GM21367 (cell line): Measurements from ENCODE around the gene ABHD17B.
"Not testable (repeated sequence)": the region's sequence is repeated elsewhere in the genome, so short reads cannot be mapped to it uniquely, and the experiment has no call there.

Source experiments
- ATAC-seq: cut with Tn5 transposase; IDR thresholded peaks from one replicate; pipeline ENCODE4 v1.9.1; 2021; ENCODE audit not compliant: unreplicated experiment

The ABHD17B gene

DNA sequence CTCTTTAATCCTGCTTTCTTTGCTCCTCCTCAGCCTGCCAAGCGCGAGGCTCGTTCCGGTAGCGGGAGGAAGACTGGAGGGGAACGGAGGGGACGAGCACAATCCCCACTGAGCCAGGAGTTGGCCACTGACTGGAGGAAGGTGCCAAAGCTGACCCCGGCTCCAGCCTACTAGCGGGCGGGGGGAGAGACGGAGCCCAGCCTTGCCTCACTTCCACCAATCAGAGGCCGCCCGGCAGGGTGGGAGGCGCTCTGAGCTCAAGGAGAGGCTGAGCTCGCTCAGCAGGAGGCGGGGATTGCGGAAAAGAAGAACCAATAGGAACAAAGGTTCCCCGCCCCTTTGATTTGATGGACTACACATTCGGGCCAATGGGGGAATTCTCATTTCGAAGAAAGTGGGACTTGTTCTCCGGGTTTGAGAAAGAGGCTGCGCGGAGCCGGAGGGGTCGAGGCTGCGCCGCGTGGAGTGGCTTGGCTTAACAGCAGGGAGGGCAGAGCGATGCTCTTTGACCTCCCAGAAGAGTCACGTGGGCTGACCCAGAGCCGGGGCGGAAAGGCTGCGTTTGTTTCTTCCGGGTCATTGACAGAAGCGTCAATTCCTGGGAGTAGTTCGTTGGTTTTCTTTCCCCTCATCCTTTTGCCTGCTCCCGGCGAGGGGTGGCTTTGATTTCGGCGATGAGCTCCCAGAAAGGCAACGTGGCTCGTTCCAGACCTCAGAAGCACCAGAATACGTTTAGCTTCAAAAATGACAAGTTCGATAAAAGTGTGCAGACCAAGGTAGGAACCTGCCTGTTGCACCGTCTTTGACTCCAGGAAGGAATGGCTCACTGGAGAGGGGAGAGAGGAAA lies at the start of gene ABHD17B, which contains the start of gene C9orf85:
Gene ABHD17B, minus strand, starts transcription at position 133 of the 847 bp plus-strand sequence. CDS start 36,113 bp downstream, outside the sequence.
Gene C9orf85, plus strand, starts transcription at position 579 of the 847 bp plus-strand sequence. Its CDS starts 96 bp downstream, at position 675.
- peak; percentile 88 for ATAC-seq

DNA sequence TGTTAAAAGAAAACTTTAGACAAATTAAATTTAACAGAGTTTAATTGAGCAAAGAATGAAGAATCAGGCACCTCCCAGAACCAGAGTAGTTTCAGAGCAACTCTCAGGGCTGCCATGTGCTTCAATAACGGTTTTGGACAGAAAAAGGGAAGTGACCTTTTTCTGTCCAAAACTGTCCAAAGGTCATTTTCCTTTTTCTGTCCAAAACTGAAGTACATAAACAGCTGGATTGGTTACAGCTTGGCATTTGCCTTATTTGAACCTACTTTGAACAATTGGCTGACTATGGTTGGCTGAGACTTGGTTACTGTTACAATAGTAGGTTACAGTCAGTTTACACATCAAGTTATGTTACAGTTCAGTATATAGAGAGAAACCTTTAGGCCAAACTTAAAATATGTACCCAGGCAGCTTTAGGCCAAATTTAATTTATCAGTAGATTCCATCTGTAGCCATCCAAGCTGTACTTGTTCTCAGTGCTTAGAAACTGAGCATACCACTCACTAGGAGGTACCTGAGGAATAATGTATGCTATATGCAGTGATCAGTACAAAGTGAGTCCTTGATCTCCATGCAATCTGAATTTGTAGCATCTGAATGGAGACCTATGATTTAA lies 44.4 kb upstream of the ABHD17B start:
- peak; percentile 68 for ATAC-seq

DNA sequence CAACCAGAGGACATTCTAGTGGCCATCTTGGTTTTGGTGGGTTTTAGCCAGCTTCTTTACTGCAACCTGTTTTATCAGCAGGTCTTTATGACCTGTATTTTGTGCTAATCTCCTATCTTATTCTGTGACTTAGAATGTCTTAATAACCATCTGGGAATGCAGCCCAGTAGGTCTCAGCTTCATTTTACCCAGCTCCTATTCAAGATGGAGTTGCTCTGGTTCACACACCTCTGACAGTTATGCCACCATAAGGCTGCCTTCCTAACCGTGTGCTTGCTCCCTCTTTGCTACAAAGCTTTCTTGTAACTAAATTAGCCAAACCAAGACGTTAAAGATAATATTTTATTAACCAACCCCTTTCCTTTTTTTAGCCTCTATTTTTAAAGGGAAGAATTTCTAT lies 43.7 kb upstream of the ABHD17B start:
- ATAC-seq, result not testable (repeated sequence)

DNA sequence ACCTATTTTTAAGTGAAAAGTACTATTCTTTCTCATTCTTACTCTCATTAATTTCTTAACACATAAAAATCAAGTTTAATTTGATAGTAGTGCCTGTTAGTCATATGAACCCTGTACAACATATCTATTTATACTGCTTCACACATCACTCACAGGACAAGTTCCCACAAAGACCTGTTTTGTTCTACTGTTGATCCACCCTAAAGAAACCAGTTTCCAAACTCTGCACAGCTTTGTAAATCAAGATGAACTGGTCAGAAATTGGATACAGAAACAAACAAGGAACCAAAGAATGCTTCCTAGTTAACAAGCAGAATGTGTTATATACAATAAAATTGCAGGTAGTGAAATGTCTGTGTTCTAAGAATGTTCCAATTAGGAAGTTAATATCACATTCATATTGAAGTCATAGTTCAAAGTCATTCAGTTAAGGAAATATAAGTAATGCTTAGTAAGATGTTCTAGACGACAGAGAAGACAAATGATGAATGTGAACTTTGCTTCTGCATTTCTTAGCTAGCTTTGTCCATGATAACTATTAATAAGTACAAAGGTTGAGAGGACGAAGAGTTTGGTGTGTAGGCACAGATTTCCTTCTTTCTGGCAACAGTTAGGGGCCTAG lies 33.9 kb upstream of the ABHD17B start:
- ATAC-seq, result no peak

DNA sequence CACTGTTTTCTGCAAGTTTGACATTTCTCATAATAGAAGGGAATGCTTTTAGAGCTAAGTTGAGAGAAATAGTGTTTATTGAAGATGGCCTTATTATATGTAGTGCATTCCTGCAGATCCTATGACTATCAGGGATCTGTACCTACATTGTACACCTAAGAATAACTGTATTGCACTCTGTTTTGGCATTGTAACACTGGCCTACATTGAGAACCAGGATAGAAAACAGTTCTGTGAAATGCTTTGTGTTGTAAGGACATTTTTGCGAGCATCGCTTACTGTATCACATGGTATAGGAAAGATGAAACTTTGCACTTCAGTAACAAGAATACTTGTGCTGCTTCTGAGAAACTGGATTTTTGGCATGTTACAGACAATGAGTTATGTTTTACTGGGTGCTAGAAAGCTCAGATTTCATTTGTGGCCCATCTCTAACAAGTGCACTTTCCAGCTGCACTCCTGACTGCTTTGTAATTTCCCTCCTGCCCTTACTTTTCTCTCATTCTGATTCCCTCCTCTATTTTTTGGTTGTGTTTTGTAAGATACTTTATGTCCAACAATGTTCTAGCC lies 31.1 kb upstream of the ABHD17B start:
- no peak for ATAC-seq

DNA sequence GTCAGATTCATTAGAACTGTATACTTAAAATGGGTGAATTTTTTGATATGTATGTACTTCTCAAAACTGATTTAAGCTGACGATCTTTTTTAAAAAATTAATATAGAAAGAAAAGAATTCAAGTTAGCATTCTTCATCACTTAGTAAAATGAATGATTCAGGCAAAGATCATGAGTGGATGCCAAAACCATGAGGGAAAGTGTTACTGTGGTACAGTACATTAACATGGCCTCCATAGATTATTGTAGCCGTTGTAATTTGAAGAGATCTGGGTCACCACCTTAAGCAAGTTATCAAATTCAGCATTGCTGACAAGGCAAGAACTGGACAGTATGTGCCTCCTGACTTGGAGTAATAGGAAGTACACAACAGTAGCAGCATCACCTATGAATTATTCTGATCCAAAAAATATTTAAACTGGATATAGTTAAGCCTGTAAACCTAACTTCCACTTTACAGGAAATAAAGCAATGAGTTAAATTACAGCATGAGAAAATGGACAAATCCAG lies 30.1 kb upstream of the ABHD17B start:
- no peak for ATAC-seq

DNA sequence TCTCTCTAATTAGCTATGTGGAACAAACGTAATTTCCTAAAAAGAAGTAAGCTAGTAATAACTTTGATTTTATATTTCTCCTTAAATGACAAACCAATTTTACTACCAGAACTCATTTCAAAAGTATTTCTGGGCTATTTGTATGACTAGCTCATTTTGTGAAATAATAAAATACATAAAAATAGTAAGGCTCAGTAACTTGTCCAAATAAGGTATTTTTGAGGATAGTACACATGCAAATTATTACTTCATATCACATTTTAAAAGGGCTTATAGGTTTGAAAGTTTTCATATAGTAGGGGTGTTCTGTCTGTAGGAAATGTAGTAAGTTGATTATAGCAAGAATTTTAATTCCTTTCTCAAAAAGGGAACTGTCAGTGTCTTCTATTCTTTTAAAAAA lies 26.9 kb upstream of the ABHD17B start:
- ATAC-seq, result no peak

DNA sequence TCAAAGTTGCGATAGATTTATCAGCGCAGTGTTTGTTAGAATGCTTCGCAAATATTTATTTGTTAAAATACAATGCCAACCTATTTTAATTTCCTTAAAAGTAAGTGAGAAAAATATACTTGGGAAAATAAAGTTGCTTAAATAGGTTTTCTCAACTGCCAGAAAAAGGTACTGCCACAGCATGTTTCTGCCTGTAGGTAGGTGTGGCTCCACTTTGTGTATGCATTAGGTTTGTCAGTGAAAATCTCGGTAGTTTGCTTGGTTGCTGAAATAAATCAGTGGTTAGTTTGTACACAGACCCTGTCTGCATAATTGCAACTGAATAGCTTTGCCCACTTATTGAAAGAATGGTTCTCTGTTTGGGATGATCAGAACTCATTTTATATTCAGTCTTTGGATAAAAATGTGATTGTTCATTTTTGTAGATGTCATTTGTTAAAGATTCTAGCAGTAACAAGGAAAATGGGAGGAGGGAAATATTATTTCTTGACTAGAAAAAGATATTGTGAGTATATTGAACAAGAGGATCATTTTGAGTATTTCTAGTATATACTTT lies 26.2 kb upstream of the ABHD17B start:
- no peak for ATAC-seq

DNA sequence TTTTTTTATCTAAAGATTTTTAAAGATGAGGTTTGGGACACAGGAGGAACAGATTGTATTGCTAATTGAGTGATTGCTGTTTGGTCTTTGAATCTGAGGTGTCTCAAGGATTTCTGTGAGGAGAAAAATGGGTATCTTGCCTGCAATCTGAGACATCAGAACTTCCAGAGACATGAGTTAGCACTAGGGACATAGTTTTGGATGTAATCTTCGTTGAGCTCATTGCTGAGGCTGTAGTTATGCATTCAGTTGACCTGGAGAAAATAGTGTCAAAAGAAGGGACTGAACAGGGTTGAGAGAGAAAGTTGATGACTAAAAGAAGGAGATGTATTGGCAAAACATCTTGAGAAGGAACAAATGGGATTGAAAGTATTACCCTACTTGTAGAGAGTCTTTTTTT lies 25.1 kb upstream of the ABHD17B start:
- no peak for ATAC-seq

DNA sequence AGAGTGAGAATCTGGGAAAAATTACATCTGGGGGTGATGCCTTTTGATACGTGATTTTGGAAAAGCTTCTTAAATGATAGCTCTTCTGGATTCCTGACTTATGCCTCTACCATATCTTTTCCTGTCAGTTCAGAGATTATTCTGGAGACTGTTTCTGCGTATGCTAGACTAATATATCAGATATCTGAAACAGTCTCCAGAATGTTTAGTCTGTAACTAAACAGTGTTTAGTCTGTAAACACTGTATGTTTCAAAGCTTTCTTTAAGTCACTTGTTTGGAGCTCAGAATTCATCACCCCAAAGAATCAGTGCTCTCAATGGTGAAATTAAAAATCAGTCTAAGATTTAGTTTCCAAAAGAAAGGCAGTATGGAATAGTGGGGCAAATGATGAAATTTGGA lies 20.2 kb upstream of the ABHD17B start:
- ATAC-seq, result no peak

DNA sequence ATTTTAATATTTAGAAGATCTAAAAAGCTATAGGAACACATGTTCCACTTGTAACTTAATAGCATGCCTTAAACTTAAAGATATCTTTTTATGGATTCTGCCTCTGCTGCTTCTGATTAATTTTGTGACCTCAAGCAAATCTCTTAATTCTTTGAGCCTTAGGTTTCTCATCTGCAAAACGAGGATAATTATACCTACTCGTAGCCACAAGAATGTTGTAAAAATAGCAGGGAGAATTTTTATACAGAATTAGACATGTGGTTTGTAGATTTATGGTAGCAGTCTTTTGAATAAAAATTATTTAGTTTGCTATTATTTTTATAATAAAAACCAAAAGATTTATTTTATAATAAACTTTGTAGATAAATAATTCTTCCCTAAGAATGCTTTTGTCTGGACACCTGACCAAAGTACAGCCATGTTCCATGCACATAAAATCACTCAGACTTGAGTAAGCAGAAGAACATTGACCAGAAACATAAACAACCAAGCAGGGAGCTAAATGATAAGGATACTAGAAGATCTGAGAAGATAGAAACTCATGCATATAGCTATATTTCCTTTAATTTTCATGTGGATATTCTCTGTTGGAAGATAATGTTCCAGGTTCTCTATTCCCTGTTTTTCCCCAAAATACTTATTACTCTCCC lies 18.9 kb upstream of the ABHD17B start:
- ATAC-seq, result no peak

DNA sequence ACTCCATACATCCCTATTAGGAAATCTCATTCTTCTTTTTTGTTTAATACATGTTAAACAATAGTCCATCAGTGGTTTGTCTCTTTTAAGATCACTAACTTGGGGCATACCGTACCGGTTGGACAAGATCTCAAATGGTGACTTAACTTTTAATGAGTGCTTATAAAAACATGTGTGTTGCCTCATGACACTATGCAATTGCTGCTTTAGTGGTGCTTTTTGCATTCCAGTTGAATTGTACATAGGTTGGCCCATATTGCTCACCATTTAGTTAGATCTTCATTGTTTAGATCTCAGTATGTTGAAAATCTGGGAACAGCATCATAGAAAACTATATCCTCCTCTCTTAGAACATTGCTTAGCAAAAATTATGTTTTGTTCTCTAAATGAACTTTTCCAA lies 18.2 kb upstream of the ABHD17B start:
- ATAC-seq, result no peak

DNA sequence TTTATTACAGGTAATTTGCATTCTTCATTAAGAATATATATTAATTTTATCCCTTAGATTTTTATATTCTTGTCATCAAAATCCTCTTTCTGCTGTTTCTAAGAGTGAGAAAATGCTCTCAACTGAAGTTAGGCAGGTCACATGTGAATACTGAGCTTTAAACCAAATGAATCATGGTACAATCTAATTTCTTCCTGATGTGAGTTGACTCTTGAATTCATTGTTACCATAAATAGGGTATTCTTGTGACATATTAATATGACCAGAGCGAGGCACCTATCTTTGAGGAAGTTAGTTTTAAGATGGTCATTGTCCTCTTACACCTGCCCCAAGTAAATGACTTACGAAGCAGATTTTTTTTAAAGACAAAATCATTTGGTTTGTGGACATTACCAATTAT lies 17.8 kb upstream of the ABHD17B start:
- ATAC-seq, result no peak

DNA sequence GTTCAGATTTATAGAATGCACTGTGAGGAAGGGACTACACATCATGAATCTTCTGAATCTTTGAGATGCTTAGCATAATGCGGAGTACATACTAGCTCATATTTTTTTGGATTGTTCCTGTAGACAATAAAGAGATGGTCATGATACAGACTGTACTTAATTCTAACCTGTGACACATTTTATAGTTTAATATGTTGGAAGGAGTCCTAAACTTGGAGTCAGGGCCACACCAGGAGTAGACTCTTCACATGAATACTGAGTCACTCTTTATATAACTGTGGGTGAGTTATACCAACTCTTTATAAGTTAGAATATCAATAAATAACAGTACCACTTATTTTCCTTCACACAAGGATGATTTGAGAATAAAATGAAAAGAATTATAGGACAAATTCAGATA lies 17.4 kb upstream of the ABHD17B start:
- ATAC-seq, result no peak

DNA sequence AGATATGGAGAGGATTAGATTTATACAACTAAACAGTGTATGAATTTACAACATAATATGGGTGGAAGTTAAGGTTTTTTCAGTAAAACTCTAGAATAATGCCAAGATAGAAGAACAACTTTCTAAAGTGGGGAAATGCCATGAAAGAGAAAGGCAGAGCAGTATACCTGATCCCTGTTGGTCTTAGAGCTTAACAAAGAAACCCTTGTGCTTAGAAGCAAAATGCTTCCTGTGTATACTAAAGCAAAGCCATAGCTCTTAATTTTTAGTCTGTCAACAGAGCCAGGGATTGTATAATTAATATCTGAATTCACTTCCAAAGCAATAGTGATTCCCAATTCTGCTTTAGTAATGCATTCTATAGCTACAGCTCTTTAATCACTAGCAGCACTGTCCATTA lies 14.8 kb upstream of the ABHD17B start:
- ATAC-seq, result no peak

DNA sequence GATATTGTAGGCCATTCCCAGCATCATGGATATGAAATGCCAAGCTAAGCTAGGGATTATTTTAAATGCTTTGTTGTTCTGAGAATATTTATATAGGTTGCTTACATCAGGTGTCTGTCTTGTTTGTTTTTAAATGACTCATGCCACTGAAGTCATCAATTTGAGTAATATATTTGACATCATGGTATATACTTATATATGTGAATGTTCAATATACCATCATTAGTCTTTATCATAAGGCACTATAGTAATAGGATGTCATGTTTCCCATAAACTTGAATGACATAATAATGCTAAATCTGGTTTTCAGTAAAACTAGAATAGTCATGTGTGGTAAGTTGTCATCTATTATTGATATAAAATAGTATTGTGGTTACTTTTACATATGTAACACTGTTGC lies 13.6 kb upstream of the ABHD17B start:
- no peak for ATAC-seq

DNA sequence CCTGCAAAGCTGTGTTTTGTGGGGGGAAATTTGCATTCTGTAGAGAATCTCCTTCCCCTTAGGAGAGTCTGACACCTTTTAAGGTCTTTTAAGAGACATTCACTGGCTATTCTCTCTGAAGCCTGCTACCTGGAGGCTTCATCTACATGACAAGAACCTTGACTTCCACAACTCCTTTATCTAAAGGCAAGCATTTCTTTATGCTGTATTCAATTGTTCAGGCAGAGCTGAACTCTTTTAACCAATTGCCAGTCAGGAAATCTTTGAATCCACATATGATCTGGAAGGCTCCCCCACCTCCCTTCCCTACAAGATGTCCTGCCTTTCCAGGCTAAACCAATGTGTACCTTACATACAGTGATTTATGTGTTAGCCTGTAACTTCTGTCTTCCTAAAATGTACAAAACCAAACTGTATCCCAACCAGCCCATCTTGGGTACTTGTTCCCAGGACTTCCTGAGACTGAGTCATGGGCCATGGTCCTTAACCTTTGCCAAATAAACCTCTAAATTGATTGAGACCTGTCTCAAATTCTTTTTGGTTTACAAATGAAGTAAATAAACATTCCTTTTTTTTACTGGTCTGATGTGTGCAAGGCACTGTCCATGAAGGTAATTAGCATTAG lies 10.3 kb upstream of the ABHD17B start:
- ATAC-seq, result no peak

DNA sequence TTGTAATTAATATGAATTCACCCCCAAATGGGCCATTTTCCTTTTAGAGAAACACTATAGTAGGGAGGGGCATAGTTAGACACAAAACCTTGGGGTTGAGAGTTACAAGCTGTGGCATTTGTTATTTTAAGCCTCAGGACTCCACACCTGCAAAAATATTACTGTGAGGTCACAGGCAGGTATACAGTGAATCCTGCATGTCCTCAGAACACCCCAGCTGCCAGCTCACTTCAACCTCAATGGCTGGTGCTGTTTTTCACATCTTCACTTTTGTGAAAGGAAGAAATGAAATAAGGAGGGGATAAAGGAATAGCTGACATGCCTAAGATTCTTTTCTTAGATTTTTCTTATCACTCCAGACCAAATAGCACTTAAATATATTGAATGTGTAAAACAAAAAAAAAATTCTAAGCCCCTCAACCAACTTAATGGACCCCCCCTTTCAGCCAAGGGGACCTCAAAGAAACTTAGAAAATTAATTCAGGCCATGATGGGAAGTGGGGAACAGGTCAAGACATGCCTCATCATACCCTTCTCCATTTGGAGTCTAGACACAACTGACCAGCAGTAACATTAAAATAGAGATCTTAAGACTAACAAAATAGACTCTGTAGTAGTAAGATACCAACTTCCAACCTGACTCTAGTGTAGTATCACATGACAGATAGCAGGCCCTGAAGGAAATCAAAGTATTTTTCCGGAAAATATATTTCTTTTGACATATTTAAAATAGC lies 9.6 kb upstream of the ABHD17B start:
- no peak for ATAC-seq

DNA sequence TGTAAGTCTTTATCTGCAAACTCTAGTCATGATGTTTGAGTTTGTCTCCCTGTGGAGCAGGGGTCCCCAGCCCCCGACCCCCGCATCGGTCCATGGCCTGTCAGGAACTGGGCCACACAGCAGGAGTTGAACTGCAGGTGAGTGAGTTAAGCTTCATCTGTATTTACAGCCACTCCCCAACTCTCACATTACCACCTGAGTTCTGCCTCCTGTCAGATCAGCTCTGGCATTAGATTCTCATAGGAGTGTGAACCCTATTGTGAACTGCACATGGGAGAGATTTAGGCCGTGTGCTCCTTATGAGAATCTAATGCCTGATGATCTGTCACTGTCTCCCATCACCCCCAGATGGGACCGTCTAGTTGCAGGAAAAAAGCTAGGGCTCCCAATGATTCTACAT lies 7.4 kb upstream of the ABHD17B start:
- ATAC-seq, result no peak
